PFSK-1 (cell line): ENCODE measurements around the gene MUC4.

Experiments
- FOXP2 ChIP-seq: optimal IDR thresholded peaks from 2 replicates; pipeline ENCODE3; 2011; ENCODE audit warnings: borderline replicate concordance, control low read depth, inconsistent platforms; ENCODE audit not compliant: insufficient read depth; ENCODE audit errors: extremely low read length, extremely low read depth
- POLR2AphosphoS5 ChIP-seq: IDR thresholded peaks from 2 replicates; pipeline ENCODE4 v1.6.1; 2012; ENCODE audit warnings: low read depth, mild to moderate bottlenecking, control low read depth, low read length, moderate library complexity
- SIN3A ChIP-seq: IDR thresholded peaks from 2 replicates; pipeline ENCODE4 v1.6.1; 2012; ENCODE audit warnings: mild to moderate bottlenecking, low read length, moderate library complexity, borderline replicate concordance; ENCODE audit not compliant: insufficient read depth
- TAF1 ChIP-seq: IDR thresholded peaks from 2 replicates; pipeline ENCODE4 v1.6.1; 2012; ENCODE audit warnings: low read length, control low read depth, borderline replicate concordance; ENCODE audit not compliant: insufficient read depth
- TF ChIP-seq, protein P1 (sequence below), 2 experiments: IDR thresholded peaks; 2 replicates each; pipeline versions ENCODE4 v1.6.1 to v1.8.0; 2011 to 2012; ENCODE audit warnings: low read depth in 2 of 2, low read length in 2 of 2, control low read depth in 1 of 2, inconsistent platforms in 1 of 2, mild to moderate bottlenecking in 1 of 2, moderate library complexity in 1 of 2; ENCODE audit not compliant: insufficient read depth in 1 of 2

DNA sequence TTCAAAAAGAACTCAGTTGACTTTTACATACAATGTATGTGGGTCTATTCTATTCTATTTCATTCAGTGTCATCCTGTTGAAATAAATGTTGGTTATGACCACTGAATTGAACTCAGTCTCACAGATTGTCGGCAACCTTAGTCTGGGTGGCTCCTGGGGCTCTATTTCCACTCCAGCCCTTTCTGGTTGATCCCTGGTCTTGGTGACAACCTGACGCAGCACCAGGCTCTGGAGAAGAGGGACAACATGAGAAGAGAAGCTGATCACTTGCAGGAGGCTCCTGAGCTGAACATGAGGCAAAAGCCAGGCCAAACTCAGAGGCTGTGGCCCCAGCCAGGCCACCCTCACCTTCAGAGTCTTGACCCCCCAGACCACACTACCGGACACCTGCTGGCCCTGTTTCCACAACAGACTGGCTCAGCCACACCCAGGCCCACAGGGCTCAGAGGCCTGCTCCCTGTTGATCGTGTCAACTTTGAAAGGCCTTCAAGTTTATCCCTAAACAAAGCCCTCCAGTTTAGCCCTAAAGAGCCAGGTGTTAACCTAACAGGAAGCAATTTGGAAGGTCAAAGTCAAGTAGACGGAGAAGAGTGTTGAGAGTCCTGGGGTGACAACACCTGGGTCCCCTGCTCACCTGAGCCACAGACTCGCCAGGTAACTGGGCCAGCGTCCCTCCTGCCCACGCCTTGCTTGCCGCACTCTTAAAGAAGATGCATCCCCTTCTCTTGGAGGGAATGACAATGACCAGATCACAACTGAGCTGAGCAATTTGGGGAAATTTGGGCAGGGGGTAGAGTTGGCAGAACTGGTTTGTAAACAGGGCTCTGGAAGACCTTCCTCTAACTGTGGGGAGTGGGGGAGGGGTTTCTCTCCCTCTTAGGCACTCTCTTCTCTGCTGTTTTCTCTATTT, 106.4 kb downstream of the MUC4 start:
- TF ChIP-seq POLR2AphosphoS5 (no peak), SIN3A (no peak), TAF1 (no peak), FOXP2 (no peak)
- TF ChIP-seq, protein P1, sequence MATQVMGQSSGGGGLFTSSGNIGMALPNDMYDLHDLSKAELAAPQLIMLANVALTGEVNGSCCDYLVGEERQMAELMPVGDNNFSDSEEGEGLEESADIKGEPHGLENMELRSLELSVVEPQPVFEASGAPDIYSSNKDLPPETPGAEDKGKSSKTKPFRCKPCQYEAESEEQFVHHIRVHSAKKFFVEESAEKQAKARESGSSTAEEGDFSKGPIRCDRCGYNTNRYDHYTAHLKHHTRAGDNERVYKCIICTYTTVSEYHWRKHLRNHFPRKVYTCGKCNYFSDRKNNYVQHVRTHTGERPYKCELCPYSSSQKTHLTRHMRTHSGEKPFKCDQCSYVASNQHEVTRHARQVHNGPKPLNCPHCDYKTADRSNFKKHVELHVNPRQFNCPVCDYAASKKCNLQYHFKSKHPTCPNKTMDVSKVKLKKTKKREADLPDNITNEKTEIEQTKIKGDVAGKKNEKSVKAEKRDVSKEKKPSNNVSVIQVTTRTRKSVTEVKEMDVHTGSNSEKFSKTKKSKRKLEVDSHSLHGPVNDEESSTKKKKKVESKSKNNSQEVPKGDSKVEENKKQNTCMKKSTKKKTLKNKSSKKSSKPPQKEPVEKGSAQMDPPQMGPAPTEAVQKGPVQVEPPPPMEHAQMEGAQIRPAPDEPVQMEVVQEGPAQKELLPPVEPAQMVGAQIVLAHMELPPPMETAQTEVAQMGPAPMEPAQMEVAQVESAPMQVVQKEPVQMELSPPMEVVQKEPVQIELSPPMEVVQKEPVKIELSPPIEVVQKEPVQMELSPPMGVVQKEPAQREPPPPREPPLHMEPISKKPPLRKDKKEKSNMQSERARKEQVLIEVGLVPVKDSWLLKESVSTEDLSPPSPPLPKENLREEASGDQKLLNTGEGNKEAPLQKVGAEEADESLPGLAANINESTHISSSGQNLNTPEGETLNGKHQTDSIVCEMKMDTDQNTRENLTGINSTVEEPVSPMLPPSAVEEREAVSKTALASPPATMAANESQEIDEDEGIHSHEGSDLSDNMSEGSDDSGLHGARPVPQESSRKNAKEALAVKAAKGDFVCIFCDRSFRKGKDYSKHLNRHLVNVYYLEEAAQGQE (IDR thresholded peaks at IDR 0.05; ENCODE audit: insufficient read depth in 1 of 2, low read depth in 2 of 2, low read length in 2 of 2): no peak
